NCI-H526 treated with DMSO at 0.1 percent for 48 hours (cell line): ENCODE measurements around the gene BAHCC1.
"Not testable (repeated sequence)": the region's sequence is repeated elsewhere in the genome, so short reads cannot be mapped to it uniquely, and the experiment has no call there.

Source experiments
- DNase-seq: peaks from one replicate; lab custom pipeline; 2025; lab: John Stamatoyannopoulos, UW

Gene BAHCC1

DNA sequence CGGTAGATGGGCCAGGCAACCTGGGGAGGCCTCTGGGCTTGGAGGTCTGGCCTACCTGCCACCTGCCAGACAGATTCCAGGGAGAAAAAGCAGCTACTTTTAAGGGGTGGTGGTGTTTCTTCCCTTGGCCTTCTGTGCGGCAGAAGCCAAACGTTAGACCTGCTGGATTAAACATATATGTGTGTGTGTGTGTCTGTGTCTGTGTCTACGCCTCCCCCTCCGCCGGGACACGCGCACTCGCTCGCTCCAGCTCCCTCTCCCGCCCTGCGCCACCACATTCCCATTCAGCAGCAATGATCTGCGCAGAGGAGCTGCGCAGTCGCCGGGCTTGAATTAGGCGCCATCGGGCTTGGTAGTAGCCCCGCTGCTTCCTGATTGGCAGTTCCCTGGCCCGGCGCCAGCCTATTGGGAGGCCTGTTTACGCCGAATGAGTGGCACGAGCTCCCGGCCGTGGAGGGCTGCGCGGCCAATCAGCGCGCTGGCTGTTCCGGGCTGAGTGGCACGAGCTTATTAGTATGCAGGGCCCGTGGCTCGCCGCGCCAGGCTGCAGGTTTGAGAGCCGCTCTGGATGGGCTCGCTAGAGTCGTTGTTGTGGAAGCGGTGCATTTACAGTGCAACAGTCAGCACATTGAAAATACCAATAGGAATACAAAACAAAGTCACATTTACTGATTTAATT is at the start of gene BAHCC1:
TSS of gene BAHCC1 (plus strand) at position 537 of the 679 bp plus-strand sequence. CDS start 4,283 bp downstream, outside the sequence.
- peak; percentile 99 for DNase-seq

DNA sequence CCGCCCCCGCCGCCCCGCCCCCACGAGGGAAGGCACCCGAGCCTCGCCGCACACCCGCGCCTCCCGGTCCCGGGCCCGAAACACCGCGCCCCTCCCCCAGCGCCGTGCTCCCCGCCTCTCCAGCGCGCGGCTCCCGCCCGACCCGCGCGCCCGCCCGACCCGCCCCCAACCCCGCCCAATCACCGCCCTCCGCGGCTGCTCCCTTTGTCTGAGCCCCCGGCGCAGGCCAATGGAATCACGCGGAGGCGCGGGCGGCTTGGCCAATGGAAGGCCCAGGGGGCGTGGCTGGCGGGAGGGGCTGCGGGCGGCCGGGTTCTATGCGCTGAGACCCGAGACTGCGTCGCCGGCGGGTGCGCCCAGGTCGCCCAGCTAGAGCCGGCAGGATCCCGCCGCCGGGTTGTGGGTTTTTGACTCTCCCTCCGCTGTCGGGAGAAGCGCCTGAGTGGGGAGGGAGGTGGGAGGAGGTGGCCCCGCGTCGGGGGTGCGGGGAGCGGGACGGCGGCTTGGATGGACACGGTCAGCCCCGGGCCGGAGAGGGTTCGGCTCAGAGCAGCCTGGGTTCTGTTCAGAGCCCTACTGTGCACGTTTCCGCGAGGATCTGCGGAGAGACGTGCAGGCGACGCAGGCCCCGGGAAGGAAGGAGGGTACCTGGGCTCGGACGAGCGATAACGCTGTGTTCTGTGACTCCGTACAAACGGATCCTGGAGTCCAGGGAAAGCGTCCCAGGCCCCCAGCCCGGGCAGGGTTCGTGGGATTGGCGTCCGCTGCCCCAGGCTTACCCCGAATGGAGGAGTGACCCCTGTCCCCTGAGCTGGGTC is 49.0 kb upstream of the BAHCC1 start:
- peak; percentile 92 for DNase-seq

DNA sequence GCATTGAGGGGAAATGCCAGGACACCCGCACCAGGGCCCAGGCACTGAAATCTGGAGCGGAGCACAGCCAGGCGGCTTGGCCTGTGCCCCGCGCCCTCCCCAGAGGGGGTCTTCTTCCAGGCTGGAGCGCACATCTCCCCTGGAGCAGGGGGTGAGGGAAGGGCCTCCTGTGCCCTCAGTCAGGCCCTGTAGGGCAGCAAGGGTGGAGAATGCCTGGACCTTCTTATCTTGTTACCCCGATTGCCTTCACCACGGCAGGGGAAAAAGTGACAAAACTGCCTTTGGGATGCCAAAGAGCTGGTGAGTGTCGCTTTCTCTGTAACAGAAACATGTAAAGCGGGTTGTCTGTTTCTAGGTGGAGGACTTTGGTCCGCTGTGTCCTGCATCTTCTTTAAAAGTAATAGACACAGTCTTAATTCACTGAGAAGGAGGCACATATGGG is 48.3 kb upstream of the BAHCC1 start:
- no peak for DNase-seq

DNA sequence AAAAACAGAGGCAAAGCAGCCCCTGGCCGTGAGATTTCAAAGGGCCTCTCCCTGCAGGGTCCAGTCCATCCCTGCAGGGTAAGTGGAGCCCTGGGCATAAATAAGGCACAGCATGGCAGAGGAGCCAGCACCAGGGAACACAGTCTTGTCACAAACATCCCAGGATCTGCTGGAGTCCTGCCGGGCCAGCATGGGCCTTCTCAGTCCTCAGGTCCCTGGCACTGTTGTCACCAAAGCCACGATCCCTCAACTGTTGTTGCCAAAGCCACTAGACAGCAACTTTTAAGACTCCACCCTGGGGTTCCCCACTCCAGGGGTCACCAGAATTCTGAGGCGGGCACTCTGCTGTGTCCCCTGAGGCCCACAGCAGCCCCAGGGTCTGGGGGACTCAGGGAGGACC is 47.8 kb upstream of the BAHCC1 start:
- DNase-seq = no peak

DNA sequence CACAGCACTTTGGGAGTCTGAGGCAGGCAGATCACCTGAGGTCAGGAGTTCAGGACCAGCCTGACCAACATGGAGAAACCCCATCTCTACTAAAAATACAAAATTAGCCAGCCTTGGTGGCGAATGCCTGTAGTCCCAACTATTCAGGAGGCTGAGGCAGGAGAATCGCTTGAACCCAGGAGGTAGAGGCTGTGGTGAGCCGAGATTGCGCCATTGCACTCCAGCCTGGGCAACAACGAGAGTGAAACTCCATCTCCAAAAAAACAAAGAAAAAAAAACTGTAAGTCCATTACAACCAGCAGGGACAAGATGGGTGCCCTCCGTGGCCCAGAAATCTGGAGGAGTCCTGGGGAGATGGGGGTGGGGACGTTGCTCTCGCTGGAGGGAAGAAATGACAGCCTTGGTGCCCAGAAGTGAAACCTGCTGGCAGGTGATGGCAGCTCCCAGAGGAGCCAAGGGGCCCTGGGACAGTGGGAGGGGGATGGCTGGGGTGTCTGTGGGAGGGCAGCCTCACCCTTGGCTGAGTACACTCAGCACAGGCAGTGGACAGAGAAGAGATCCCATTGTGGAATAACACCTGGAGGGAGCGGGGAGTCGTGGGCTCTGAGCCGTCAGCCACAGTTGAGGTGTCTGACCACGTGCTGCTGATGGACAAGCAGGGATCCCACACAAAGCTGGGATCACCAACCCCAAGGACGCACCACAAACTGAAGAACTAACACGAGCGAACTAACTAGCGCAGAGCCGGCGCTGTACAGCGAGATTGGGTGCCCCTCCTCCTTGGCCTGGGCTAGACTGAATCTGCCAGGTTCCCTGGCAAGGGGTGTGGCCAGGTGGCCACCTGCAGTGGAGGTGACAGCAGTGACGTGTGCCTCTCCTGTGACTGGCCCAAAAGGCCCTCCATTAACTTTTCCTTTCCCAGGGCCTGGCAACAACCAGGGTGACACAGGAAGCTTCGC is 46.9 kb upstream of the BAHCC1 start:
- peak; percentile 29 for DNase-seq

DNA sequence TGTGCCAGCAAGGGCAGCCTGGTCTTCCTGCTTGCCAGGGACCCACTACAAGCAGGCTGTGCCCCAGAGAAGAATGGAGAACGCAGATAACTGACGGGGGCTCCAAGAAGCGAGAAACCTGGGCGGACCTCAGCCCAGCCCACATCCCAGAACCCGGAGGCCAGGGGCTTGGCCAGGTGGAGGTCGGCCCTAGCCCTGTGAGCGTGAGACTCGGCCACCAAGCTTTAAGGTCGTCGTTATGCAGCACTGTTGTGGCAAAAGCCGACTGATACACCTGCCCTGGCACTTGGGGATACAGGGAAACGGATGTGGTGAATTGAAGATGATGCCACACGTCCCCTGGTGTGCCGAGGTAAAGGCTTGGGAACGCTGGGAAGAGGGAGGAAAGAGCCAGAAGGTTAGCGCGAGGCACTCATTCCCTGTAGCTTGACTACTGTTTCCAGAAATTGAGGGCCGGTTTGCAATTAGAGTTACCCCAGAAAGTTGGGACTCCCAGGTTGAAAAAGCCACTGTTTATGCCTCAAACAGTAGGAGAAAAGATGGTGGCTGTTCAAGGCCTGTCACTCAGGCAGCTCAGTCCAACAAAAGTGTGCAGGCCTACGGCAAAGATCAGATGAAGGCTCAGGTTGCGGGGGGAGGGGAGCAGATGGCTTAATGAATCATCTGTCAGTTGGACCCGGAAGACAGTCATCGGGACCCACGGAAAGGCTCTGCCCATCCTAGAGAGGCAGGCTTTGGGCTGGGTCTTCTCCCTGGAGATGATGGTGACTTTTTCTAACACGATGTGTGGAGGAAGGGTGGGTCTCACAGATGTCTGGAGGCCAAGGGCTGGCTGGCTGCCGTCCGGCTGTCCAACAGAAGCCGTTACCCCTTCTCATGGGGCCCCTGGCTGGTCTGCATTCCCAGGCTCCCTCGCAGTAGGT is 45.6 kb upstream of the BAHCC1 start:
- DNase-seq = peak; percentile 47

DNA sequence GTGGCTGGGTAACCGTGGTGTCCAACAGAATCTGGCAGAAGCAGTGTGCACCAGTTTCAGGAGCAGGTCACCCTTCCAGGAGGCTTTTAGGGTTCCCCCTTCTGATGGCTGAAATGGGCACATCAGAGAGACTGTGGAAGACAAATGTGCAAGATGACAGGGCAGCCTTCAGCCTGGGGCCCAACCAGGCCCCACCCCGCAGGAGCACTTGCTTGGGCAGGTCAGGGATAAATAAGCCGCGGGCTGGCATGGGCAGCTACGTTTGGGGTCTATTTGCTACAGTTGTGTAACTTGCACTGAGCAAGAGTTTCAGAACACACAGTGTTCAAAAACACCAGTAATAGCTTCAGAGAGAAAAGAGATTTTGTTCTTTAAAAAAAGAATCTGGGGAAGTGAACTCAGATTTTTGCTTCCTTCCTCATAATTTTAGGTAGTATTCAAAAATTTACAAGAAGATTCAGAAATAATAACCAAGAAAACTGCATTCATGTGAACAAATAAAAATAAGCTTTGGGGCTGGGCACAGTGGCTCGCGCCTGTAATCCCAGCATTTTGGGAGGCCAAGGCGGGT is 44.9 kb upstream of the BAHCC1 start:
- no peak for DNase-seq

DNA sequence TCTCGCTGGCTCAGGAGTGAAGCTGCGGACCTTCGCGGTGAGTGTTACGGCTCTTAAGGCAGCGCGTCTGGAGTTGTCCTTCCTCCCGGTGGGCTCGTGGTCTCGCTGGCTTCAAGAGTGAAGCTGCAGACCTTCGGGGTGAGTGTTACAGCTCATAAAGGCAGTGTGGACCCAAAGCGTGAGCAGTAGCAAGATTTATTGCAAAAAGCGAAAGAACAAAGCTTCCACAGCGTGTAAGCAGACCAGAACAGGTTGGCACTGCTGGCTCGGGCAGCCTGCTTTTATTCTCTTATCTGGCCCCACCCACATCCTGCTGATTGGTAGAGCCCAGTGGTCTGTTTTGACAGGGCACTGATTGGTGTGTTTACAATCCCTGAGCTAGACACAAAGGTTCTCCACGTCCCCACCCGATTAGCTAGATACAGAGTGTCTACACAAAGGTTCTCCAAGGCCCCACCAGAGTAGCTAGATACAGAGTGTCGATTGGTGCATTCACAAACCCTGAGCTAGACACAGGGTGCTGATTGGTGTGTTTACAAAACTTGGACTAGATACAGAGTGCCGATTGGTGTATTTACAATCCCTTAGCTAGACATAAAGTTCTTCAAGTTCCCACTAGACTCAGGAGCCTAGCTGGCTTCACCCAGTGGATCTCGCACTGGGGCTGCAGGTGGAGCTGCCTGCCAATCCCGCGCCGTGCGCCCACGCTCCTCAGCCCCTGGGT is 43.8 kb upstream of the BAHCC1 start:
- not testable (repeated sequence) for DNase-seq

DNA sequence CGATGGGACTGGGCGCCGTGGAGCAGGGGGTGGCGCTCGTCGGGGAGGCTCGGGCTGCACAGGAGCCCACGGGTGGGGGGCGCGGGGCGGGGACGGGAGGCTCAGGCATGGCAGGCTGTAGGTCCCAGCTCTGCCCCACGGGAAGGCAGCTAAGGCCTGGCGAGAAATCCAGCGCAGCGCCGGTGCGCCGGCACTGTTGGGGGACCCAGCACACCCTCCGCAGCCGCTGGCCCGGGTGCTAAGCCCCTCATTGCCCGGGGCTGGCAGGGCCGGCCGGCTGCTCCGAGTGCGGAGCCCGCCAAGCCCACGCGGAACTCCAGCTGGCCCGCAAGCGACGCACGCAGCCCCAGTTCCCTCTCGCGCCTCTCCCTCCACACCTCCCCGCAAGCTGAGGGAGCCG is 43.2 kb upstream of the BAHCC1 start:
- not testable (repeated sequence) for DNase-seq

DNA sequence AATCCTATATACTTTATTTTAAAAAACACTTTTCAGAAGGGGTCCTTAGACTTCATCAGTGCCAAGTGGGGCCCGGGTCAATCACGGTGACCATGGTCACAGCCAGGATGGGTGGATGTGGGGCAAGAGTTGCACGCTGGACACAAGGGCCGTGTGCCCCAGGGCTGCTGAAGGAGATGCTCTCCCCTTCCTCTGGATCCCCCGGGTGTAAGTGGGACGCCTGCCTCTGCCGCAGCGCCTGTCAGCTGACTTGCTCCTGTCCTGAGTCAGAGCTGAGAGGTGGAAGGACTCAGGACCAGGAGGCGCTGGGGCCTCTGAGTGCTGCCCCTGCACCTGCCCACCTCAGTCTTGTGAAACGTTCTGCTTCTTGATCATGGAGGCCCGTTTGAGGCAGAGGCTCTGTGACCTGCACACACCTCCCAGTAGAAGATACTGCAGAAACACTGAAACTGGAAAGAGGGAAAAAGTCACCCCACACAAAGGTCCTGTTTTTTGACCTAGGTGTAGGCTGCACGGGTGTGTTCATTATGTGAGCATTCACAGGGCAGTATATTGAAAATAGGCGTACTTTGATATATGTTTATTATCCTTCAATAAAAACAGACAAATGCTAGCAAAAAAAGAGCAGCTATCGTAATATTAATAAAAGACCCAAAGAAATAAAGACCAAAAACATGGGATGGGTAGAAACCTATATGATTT is 40.9 kb upstream of the BAHCC1 start:
- no peak for DNase-seq

DNA sequence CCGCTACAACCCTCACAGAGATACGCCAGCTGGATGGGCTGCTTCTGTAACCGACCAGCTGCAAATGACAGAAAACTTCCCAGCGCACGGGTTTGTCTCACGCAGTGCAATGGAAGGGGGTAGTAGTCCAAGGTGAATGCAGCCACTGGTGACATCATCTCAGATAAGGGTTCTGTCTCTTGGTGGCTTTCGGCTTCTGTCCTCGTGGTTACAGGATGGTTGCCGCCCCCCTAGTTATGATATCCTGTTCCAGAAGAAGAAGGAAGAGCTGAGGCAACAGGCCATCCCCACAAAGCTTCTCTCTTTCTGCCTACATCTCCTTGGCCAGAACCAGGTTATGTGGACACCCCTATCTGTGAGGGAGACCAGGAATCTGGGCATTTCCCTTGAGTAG is 40.3 kb upstream of the BAHCC1 start:
- no peak for DNase-seq

DNA sequence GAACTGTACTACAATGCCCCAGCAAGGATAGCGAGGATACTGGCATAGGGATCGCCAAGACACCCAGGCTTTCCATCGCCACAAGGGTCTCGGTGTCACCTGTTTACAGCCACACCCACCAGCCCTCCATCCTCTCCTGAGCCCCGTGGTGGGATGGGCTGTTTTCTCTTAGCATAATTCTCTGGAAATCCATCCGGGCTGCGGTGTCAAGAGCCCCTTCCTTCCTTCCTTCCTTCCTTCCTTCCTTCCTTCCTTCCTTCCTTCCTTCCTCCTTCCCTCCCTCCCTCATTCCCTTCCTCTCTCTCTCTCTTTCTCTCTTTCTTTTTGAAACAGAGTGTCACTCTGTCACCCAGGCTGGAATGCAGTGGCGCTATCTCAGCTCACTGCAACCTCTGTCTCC is 36.0 kb upstream of the BAHCC1 start:
- DNase-seq = no peak

DNA sequence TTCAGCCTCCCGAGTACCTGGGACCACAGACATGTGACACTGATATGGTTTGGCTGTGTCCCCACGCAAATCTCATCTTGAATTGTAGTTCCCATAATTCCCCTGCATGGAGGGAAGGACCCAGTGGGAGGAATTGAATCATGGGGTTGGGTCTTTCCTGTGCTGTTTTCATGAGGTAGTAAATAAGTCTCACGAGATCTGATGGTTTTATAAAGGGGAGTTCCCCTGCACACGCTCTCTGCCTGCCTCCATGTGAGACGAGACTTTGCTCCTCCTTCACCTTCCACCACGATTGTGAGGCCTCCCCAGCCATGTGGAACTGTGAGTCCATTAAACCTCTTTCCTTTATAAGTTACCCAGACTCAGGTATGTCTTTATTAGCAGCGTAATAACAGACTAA is 33.3 kb upstream of the BAHCC1 start:
- DNase-seq = not testable (repeated sequence)

DNA sequence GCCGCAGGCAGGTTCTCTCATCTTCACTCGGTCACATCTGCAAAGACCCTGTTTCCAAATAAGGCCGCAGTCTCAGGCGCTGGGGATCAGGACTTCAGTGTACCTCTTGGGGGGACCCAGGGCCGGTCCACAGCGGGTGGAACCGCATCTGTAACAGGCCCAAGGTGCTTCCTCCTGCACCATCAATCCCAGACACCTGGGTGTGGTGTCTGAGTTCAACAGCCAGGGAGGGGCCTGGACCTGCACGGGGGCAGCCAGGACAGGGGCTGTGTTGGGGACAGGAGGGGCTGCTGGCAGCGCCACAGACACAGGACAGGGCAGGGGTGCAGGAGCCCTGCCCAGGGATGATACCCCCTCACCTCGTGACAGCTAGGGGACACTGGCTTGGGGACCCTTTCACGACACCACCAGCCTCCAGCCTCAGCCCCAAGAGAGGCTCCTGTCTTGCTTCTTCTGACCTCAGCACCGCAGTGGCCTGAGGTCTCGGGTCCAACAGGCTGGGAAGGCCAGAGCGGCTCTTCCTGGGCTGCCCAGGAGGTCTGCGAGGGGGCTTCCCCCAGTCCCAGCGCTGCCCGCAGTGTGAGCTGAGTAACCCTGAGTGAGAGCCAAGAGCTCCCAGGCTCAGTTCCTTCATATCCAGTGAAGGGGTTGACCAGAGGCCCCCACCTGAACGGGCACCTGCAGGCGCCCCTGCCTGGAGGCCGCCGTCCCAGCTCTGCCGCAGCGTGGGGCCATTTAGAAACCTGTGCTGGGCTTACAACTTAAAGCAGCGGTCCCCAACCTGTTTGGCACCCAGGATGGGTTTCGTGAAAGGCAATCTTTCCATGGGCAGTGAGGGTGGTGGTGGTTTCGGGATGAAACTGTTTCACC is 30.7 kb upstream of the BAHCC1 start:
- DNase-seq = no peak

DNA sequence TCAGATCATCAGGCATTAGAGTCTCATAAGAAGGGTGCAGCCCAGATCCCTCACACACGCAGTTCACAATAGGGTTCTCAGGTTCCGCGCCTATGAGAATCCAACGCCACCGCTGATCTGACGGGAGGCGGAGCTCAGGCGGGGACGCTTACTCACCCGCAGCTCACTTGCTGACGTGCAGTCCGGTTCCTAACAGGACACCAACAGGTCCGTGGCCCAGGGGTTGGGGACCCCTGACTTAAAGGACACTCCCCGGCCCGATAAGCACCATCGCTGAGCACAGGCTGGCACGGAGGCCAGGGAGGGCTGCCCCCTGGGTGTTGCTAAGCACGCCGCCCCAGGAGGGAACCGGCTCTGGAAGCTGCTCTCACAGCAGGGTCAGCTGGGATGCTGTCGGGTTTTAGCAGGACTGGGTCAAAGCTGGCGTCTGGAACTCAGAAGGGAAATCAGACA is 30.1 kb upstream of the BAHCC1 start:
- DNase-seq = peak; percentile 11

DNA sequence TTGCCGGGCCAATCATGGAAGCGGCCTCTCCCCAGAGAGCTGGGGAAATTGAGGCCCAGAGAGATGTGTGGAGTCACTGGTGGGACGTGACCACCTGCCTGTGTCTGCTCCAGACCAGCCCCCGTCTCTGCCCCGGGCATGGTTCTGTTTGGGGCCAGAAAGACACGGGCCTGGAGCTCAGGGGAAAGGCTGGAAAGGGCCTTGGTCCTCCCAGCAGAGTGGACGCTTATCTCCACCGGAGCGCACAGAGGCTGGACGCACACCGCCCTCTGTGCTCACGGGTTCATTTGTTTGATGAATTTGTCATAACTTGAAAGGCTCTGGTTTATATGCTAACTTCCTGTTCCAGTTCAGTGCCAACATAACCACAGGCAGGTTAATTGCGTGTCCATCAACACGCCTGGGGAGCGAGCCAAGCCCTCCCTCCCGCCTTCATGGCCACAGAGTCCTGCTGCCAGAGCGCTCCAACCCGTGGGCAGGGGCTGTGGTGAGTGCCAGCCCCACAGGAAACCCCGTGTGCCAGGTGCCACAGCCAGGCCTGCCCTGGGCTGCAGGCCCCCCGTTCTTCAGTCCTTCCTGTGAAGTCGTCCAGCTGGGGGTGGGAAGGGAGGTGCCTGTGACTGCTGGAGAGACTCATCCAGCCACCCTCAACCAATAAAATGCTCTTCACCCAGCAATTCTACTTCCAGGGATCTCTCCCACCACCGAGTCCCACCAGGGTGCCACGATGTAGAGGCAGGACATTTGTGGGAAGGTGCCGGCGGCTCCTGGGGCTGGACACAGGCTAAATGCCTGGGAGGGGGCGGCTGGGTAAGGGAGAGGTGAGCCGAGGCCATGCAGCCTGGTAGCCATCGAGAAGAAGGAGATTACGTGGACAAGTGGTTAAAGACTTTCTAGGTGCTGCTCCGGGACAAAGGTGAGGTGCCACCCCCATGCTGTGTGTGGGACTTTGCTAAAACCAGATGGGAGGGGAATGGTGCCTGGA is 29.4 kb upstream of the BAHCC1 start:
- peak; percentile 48 for DNase-seq

DNA sequence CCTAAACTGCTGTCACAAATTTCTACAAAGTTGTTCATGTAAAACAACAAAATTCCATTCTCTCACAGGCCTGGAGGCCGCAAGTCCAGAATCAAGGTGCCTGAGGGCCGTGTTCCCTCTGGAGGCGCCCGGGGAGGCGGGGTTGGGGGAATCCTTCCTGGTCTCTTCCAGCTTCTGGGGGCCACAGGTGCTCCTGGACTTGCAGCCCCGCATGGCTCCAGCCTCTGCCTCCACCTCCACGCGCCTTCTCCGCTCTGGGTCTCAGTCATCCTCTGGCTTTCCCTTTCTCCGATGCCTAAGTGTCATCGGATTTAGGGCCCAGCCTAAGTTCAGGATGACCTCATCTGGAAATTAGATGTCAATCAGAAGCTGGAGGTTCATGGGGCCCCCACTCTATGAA is 28.6 kb upstream of the BAHCC1 start:
- DNase-seq = no peak
